Mucosa of rectum (tissue), 2 donors: ENCODE measurements around the gene TRIM37.
"Not testable (repeated sequence)": the region's sequence is repeated elsewhere in the genome, so short reads cannot be mapped to it uniquely, and the experiment has no call there.

Experiments used
- H3K27ac ChIP-seq, 2 donors: one replicate each; pipeline ENCODE4 v1.7.0; 2013; ENCODE audit warnings: inconsistent platforms in 2 of 2, low read depth in 2 of 2, low read length in 2 of 2
- H3K27me3 ChIP-seq, 2 donors: one replicate each; pipeline ENCODE4 v1.7.0; 2013; ENCODE audit warnings: low read length in 2 of 2; ENCODE audit not compliant: control insufficient read depth in 2 of 2, insufficient read depth in 2 of 2
- H3K36me3 ChIP-seq, 2 donors: one replicate each; pipeline ENCODE4 v1.7.0; 2013; ENCODE audit warnings: low read length in 2 of 2; ENCODE audit not compliant: control insufficient read depth in 2 of 2, insufficient read depth in 2 of 2
- H3K4me1 ChIP-seq, 2 donors: one replicate each; pipeline ENCODE4 v1.7.0; 2013; ENCODE audit warnings: low read length in 2 of 2, mild to moderate bottlenecking in 1 of 2; ENCODE audit not compliant: control insufficient read depth in 2 of 2, insufficient read depth in 2 of 2
- H3K4me3 ChIP-seq, 2 donors: one replicate each; pipeline ENCODE4 v1.7.0; 2013; ENCODE audit warnings: low read length in 2 of 2
- H3K9ac ChIP-seq, 2 donors: one replicate each; pipeline ENCODE4 v1.7.0; 2013; ENCODE audit warnings: low read length in 2 of 2, low read depth in 1 of 2, mild to moderate bottlenecking in 1 of 2
- H3K9me3 ChIP-seq, 2 donors: one replicate each; pipeline ENCODE4 v1.7.0; 2013; ENCODE audit warnings: low read length in 2 of 2; ENCODE audit not compliant: control insufficient read depth in 2 of 2
- donor health status: healthy.
- donor health status: Normal muscosa, but diverticular disease.

TRIM37 gene

GRCh38 chr17:59145571-59146096 lies 39.0 kb upstream of the TRIM37 start:
- Histone ChIP-seq H3K36me3 (no peaks in the 10 kb centered on the region), H3K27ac (no peak overlapping the region), H3K9ac (no peak overlapping the region), H3K9me3 (no peaks in the 10 kb centered on the region), H3K27me3 (no peaks in the 10 kb centered on the region), H3K4me3 (no peak overlapping the region), H3K4me1 (no peaks in the 10 kb centered on the region)

- Histone ChIP-seq H3K9me3 (no peaks in the 10 kb centered on the region), H3K36me3 (no peaks in the 10 kb centered on the region), H3K27ac (no peak overlapping the region), H3K4me1 (no peaks in the 10 kb centered on the region), H3K9ac (no peak overlapping the region), H3K4me3 (no peak overlapping the region), H3K27me3 (no peaks in the 10 kb centered on the region)
Observed at GRCh38 chr17:59141860-59142259, 35.2 kb upstream of the TRIM37 start.

- Histone ChIP-seq H3K27me3 (no peaks in the 10 kb centered on the region), H3K27ac (no peak overlapping the region), H3K36me3 (no peaks in the 10 kb centered on the region), H3K9ac (no peak overlapping the region), H3K4me1 (no peaks in the 10 kb centered on the region), H3K9me3 (no peaks in the 10 kb centered on the region), H3K4me3 (no peak overlapping the region)
Observed at GRCh38 chr17:59139939-59140338, 33.3 kb upstream of the TRIM37 start.

DNA sequence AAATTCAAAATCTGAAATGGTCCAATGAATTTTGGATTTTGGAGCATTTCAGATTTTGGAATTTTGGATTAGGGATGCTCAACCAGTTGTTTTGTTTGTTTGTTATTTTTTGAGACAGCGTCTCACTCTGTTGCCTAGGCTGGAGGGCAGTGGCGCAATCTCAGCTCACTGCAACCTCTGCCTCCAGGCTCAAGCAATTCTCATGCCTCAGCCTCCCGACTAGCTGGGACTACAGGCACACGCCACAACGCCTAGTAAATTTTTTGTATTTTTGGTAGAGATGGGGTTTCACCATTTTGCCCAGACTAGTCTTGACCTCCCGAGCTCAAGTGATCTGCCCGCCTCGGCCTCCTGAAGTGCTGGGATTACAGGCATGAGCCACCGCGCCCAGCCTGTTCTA lies 31.7 kb upstream of the TRIM37 start:
- not testable (repeated sequence) for H3K9me3 ChIP-seq, H3K9ac ChIP-seq, H3K4me3 ChIP-seq, H3K27me3 ChIP-seq, H3K27ac ChIP-seq, H3K36me3 ChIP-seq, H3K4me1 ChIP-seq

DNA sequence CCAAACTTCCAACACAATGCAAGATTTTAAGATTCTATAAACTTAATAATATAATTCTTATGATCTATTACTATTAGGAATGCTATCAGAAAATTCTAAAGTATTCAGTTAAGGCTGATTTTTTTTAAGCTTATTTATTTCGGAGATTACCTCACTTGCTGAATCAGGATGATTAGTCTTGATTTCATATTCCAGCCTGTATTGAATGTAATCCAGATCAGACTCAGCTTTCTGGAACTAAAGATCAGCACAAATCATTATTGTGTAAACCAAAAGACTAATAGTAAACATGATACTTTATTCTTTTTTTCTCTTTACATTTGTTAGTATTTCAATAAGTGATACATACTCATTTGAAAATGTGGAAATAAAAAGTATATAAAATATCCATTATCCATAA lies 24.5 kb upstream of the TRIM37 start:
- Histone ChIP-seq H3K9me3 (no peaks in the 10 kb centered on the region), H3K27ac (no peak overlapping the region), H3K9ac (no peak overlapping the region), H3K4me3 (no peak overlapping the region), H3K36me3 (peaks cover 0 to 5% of the 10 kb centered on the region in 2 donors), H3K27me3 (no peaks in the 10 kb centered on the region), H3K4me1 (no peaks in the 10 kb centered on the region)

- H3K9ac ChIP-seq: no peak overlapping the region
- no peaks in the 10 kb centered on the region for H3K9me3 ChIP-seq
- no peaks in the 10 kb centered on the region for H3K27me3 ChIP-seq
- H3K36me3 ChIP-seq: peaks cover 0 to 5% of the 10 kb centered on the region in 2 donors
- no peak overlapping the region for H3K4me3 ChIP-seq
- H3K4me1 ChIP-seq: no peaks in the 10 kb centered on the region
- H3K27ac ChIP-seq: no peak overlapping the region
Observed at GRCh38 chr17:59129814-59130213, 23.1 kb upstream of the TRIM37 start.

DNA sequence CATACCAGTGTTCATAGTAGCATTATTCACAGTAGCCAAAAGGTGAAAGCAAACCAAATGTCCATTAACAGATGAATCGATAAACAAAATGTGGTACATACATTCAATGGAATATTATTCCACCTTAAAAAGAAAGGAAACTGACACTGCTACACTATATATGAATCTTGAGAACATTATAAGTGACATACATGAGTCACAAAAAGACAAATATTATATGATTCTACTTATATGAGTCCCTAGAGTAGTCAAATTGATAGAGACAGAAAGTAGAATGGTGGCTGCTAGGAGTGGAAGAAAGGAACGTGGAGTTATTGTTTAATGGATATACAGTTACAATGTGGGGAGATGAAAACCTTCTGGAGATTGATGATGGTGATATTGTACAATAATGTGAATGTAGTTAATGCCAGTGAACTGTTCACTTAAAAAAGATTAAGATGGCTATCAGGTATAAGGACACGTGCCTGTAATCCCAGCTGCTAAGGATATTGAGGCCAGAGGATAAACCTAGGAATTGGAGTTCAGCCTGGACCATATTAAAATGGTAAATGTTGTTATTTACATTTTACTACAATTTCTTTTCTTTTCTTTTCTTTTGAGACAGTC lies 20.2 kb upstream of the TRIM37 start:
- Histone ChIP-seq H3K27me3 (no peaks in the 10 kb centered on the region), H3K4me1 (no peaks in the 10 kb centered on the region), H3K36me3 (peaks cover 0 to 5% of the 10 kb centered on the region in 2 donors), H3K4me3 (no peak overlapping the region), H3K9me3 (no peaks in the 10 kb centered on the region), H3K9ac (no peak overlapping the region), H3K27ac (no peak overlapping the region)

GRCh38 chr17:59124665-59125064 lies 18.0 kb upstream of the TRIM37 start:
- Histone ChIP-seq H3K9ac (no peak overlapping the region), H3K4me1 (no peaks in the 10 kb centered on the region), H3K27ac (no peak overlapping the region), H3K4me3 (no peak overlapping the region), H3K36me3 (peaks cover 0 to 5% of the 10 kb centered on the region in 2 donors), H3K9me3 (no peaks in the 10 kb centered on the region), H3K27me3 (no peaks in the 10 kb centered on the region)

GRCh38 chr17:59121901-59122480 lies 15.3 kb upstream of the TRIM37 start:
- Histone ChIP-seq H3K9ac (no peak overlapping the region), H3K27me3 (no peaks in the 10 kb centered on the region), H3K4me1 (no peaks in the 10 kb centered on the region), H3K4me3 (no peak overlapping the region), H3K36me3 (no peaks in the 10 kb centered on the region), H3K27ac (no peak overlapping the region), H3K9me3 (no peaks in the 10 kb centered on the region)

DNA sequence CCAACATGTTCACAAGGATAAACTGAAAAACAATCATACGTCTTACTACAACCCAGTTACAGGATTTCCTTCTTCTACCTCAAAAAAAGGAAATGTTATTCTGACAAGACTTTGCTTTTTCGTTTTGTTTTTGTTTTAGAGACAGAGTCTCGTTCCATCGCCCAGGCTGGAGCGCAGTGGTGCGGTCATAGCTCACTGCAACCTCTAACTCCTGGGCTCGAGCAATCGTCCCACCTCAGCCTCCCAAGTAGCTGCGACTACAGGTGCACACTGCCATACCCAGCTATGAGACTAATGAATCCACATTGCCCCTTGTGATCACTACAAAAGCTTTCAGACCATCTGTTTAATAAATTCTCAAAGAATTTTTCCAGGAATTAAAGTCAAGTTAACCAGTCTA lies 8.8 kb upstream of the TRIM37 start:
- Histone ChIP-seq H3K9me3 (no peaks in the 10 kb centered on the region), H3K4me3 (no peak overlapping the region), H3K9ac (no peak overlapping the region), H3K4me1 (no peaks in the 10 kb centered on the region), H3K27ac (no peak overlapping the region), H3K36me3 (no peaks in the 10 kb centered on the region), H3K27me3 (no peaks in the 10 kb centered on the region)
